Mesothelial cell of epicardium (in vitro differentiated cells): ENCODE results near the gene MITF. TPM values are rescaled to one million over a fixed set of nuclear protein-coding genes. Genes with fewer than 3 reads are reported as not detected.

Experiments
- DNase-seq, 2 experiments: peaks; one replicate each; pipeline ENCODE4 v3.0.0; 2021; ENCODE audit warnings: low spot score in 2 of 2; ENCODE audit not compliant: unreplicated experiment in 2 of 2
- H3K27ac Mint-ChIP-seq: 2 replicates; pipeline ENCODE4 v1.8.0; 2021; ENCODE audit warnings: mixed read lengths
- H3K27me3 Mint-ChIP-seq: 2 replicates; pipeline ENCODE4 v1.8.0; 2021; ENCODE audit warnings: low read depth, mixed read lengths
- H3K36me3 Mint-ChIP-seq: 2 replicates; pipeline ENCODE4 v1.8.0; 2021; ENCODE audit warnings: mixed read lengths
- H3K4me1 Mint-ChIP-seq: 2 replicates; pipeline ENCODE4 v1.8.0; 2021; ENCODE audit warnings: mixed read lengths
- H3K4me3 Mint-ChIP-seq: 2 replicates; pipeline ENCODE4 v1.8.0; 2021; ENCODE audit warnings: mild to moderate bottlenecking, moderate library complexity, mixed read lengths
- H3K9me3 Mint-ChIP-seq: 2 replicates; pipeline ENCODE4 v1.8.0; 2021; ENCODE audit warnings: mixed read lengths
- total RNA-seq: library from RNA; stranded (reverse); gene quantifications from 3 replicates; pipeline ENCODE4 v1.2.1, GENCODE V29; 2021
- TF ChIP-seq, protein P1 (sequence below): fragments of 200-600 bp; sonication (generic); IDR thresholded peaks from one replicate; pipeline ENCODE4 v1.5.0; 2021; ENCODE audit warnings: antibody characterized with exemption; ENCODE audit not compliant: unreplicated experiment

The MITF gene
- total RNA-seq, 1 donor from 2014 or later = 7.0 TPM

- peaks cover 17% of the 10 kb centered on the region for H3K4me1 Mint-ChIP-seq
- no peak overlapping the region for H3K27ac Mint-ChIP-seq
- no peak for DNase-seq
- H3K36me3 Mint-ChIP-seq = no peaks in the 10 kb centered on the region
- no peaks in the 10 kb centered on the region for H3K27me3 Mint-ChIP-seq
- H3K4me3 Mint-ChIP-seq = no peak overlapping the region
- no peaks in the 10 kb centered on the region for H3K9me3 Mint-ChIP-seq
- TF ChIP-seq, protein P1, sequence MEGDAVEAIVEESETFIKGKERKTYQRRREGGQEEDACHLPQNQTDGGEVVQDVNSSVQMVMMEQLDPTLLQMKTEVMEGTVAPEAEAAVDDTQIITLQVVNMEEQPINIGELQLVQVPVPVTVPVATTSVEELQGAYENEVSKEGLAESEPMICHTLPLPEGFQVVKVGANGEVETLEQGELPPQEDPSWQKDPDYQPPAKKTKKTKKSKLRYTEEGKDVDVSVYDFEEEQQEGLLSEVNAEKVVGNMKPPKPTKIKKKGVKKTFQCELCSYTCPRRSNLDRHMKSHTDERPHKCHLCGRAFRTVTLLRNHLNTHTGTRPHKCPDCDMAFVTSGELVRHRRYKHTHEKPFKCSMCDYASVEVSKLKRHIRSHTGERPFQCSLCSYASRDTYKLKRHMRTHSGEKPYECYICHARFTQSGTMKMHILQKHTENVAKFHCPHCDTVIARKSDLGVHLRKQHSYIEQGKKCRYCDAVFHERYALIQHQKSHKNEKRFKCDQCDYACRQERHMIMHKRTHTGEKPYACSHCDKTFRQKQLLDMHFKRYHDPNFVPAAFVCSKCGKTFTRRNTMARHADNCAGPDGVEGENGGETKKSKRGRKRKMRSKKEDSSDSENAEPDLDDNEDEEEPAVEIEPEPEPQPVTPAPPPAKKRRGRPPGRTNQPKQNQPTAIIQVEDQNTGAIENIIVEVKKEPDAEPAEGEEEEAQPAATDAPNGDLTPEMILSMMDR = no peak
Measured at GRCh38 chr3:69867941-69868505, 128.8 kb downstream of the MITF start.

DNA sequence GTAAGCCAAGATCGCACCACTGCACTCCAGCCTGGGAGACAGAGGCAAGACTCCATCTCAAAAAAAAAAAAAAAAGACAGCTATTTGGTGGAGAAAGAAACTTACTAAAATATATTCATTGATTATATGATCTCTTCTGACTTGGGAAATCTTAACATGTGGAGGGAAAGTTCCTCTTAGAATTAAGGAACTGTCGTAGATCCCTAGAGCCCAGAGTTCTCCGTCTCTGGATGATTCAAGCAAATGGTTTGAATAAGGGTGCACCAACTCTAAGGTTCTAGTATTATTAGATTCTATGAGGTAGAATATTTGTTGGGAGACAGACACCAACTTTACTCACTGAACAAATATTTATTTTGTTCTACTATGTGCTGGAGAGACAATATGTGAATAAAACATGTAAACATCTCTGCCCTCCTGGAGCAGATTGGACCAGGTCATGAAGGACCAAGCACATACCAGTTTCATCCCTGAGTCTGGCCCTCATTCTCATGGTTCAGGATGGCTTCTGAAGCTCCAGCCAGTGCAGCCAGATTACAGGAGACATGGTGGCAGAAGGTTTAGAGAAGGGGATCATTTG lies 129.7 kb downstream of the MITF start:
- Mint-ChIP-seq H3K27ac (no peak overlapping the region), H3K27me3 (no peaks in the 10 kb centered on the region), H3K4me1 (peaks cover 17% of the 10 kb centered on the region), H3K36me3 (no peaks in the 10 kb centered on the region), H3K4me3 (no peak overlapping the region), H3K9me3 (no peaks in the 10 kb centered on the region)
- TF ChIP-seq, protein P1 = no peak
- DNase-seq = no peak

DNA sequence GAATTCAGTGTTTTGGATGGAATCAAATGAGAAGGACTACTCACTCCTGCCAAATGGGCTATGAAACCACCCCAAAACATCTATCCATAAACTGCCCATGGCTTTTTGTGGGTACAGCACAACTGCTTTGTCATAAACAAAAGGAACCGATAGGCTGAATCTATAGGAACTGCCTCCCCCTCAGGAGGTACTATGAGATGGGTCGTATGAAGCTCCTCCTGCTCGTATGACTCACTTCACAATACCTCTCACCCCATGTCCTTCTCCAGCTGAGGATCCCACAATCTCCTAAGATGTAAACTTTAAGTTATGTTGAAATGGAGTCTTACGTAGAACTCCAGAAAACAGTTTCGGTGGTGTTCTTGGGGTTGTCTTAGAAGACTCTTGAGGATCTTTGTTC lies 130.4 kb downstream of the MITF start:
- Mint-ChIP-seq H3K36me3 (no peaks in the 10 kb centered on the region), H3K27me3 (peaks cover 3% of the 10 kb centered on the region), H3K4me1 (peaks cover 17% of the 10 kb centered on the region), H3K9me3 (no peaks in the 10 kb centered on the region), H3K4me3 (no peak overlapping the region), H3K27ac (no peak overlapping the region)
- DNase-seq = no peak
- TF ChIP-seq, protein P1 = no peak

DNA sequence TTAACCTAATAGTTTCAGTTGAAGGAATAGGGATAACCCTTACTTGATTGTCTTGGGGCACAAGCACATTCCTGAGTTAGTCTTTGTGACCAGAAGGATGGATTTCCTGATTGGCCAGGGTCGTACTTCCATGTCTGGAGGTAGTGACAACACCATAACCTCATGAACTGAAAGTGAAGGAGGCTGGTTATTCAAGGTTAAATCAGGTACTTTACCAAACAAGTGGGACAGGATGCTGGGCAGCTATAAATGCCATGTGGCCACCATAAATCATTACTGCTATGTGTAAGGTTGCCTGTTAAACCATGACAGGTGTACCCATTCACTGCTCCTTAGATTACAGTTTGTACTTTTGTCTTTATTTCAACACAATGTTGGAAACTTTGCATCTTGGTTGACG lies 132.0 kb downstream of the MITF start:
- H3K27ac Mint-ChIP-seq = no peak overlapping the region
- no peaks in the 10 kb centered on the region for H3K36me3 Mint-ChIP-seq
- H3K27me3 Mint-ChIP-seq = peaks cover 5% of the 10 kb centered on the region
- H3K4me3 Mint-ChIP-seq = no peak overlapping the region
- DNase-seq = no peak
- H3K4me1 Mint-ChIP-seq = peaks cover 9% of the 10 kb centered on the region
- no peaks in the 10 kb centered on the region for H3K9me3 Mint-ChIP-seq
- TF ChIP-seq, protein P1 = no peak

GRCh38 chr3:69871868-69872267 lies 132.6 kb downstream of the MITF start:
- no peaks in the 10 kb centered on the region for H3K36me3 Mint-ChIP-seq

More at GRCh38 chr3:69871868-69872267, 132.6 kb downstream of the MITF start:
- peaks cover 3% of the 10 kb centered on the region for H3K4me1 Mint-ChIP-seq
- no peak for DNase-seq
- H3K4me3 Mint-ChIP-seq = no peak overlapping the region
- H3K27me3 Mint-ChIP-seq = peaks cover 5% of the 10 kb centered on the region
- TF ChIP-seq, protein P1 = no peak
- H3K9me3 Mint-ChIP-seq = no peaks in the 10 kb centered on the region
- no peak overlapping the region for H3K27ac Mint-ChIP-seq
